BLaER1 treated with 17β-estradiol and CSF1 and Interleukin-3, amounts not matched to agents 10 nM and 100 nM (cell line): ENCODE data around the gene CCL3.
A peak's percentile ranks its signal among the peaks of the same experiment; 100 is the strongest.
"Not testable (repeated sequence)": the region's sequence is repeated elsewhere in the genome, so short reads cannot be mapped to it uniquely, and the experiment has no call there.

Source experiments
- H3K27ac ChIP-seq, 11 experiments: shearing (Covaris generic); formaldehyde crosslinking; 2 replicates each; pipeline ENCODE4 v1.8.1; 2022
- H3K27me3 ChIP-seq, 11 experiments: shearing (Covaris generic); formaldehyde crosslinking; 2 replicates each; pipeline ENCODE4 v1.8.1; 2022
- H3K36me3 ChIP-seq, 11 experiments: shearing (Covaris generic); formaldehyde crosslinking; 2 replicates each; pipeline ENCODE4 v1.8.1; 2022
- H3K4me1 ChIP-seq, 10 experiments: shearing (Covaris generic); formaldehyde crosslinking; 2 replicates each; pipeline ENCODE4 v1.8.1; 2022
- H3K4me2 ChIP-seq, 11 experiments: shearing (Covaris generic); formaldehyde crosslinking; 2 replicates each; pipeline ENCODE4 v1.8.1; 2022
- H3K4me3 ChIP-seq, 10 experiments: shearing (Covaris generic); formaldehyde crosslinking; 2 replicates each; pipeline ENCODE4 v1.8.1; 2022
- H3K9ac ChIP-seq, 11 experiments: shearing (Covaris generic); formaldehyde crosslinking; 2 replicates each; pipeline ENCODE4 v1.8.1; 2022
- H3K9me3 ChIP-seq, 11 experiments: shearing (Covaris generic); formaldehyde crosslinking; replicated peaks in 1 of 11; 2 replicates each; pipeline ENCODE4 v1.8.1; 2022
- H4K20me1 ChIP-seq, 11 experiments: shearing (Covaris generic); formaldehyde crosslinking; 2 replicates each; pipeline ENCODE4 v1.8.1; 2022
- Cebpa-rat ChIP-seq, 11 experiments: shearing (Covaris generic); IDR thresholded peaks; 2 replicates each; pipeline ENCODE4 v1.8.1; 2022

Gene CCL3

DNA sequence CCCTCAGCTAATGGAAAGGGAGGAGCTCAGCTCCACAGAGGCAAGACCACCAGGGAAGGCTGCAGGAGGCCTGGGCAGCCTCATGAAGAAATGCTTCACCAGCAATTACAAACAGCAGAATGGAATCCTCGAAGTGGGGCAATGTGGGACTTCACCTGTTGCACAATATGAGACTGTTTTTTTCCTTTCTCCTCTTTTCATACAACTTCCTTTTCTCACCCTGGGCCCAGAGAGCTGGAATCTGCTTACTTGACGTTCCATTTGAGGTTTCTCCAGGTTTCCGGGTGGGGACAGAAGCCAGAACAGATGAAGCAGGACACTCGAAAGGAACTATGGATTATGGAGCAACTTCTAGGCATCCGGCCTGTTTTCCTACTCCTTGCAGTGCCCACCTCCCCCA, 18.3 kb upstream of the CCL3 start:
- peak in 8 of 11 experiments; percentile 18 to 81 (median 56); a peak in 9 of 22 replicates for TF ChIP-seq Cebpa-rat (IDR thresholded peaks at IDR 0.05)
- Histone ChIP-seq H3K4me2 (peak overlapping the region in 10 of 11 experiments; percentile 7 to 93 (median 52); a peak in 15 of 22 replicates), H3K36me3 (peaks cover 0 to 14% (median 0%) of the 10 kb centered on the region in 11 experiments; a peak in 2 of 22 replicates), H3K4me1 (peaks cover 28 to 59% (median 47%) of the 10 kb centered on the region in 10 experiments), H3K27ac (peak overlapping the region in 5 of 11 experiments; percentile 18 to 84 (median 49); a peak in 9 of 22 replicates), H3K9me3 (peaks cover 22 to 36% (median 27%) of the 10 kb centered on the region in 11 experiments)
- not testable (repeated sequence) for H3K4me3 ChIP-seq, H3K27me3 ChIP-seq, H3K9ac ChIP-seq, H4K20me1 ChIP-seq

DNA sequence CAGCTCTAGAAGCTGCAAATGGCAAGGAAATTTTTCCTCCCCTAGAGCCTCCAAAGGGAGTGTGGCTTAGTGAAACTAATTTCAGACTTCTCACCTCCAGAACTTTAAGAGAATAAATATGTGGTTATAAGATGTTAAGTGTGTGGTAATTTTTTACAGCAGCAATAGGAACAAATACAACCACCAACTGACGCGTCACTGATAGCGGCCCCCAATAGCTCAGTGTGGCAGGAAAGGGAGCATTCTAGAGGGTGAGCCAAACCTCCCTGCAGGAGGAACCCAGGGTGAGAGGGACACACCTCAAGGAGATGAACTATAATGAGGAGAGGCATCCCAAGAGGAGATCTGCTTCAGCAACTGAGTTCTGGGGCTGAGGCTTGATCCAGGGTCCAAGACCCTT, 17.7 kb upstream of the CCL3 start:
- Histone ChIP-seq H3K27ac (peak overlapping the region in 4 of 11 experiments; percentile 41 to 84 (median 62); a peak in 8 of 22 replicates), H3K27me3 (no peaks in the 10 kb centered on the region), H3K9me3 (peaks cover 17 to 30% (median 21%) of the 10 kb centered on the region in 11 experiments), H3K4me1 (peaks cover 34 to 65% (median 53%) of the 10 kb centered on the region in 10 experiments), H3K36me3 (peaks cover 0 to 12% (median 0%) of the 10 kb centered on the region in 11 experiments; a peak in 2 of 22 replicates), H3K4me3 (no peak overlapping the region), H4K20me1 (no peaks in the 10 kb centered on the region), H3K9ac (no peak overlapping the region; a peak in 1 of 22 replicates), H3K4me2 (peak overlapping the region in 10 of 11 experiments; percentile 7 to 93 (median 52); a peak in 16 of 22 replicates)
- no peak for TF ChIP-seq Cebpa-rat (IDR thresholded peaks at IDR 0.05)

DNA sequence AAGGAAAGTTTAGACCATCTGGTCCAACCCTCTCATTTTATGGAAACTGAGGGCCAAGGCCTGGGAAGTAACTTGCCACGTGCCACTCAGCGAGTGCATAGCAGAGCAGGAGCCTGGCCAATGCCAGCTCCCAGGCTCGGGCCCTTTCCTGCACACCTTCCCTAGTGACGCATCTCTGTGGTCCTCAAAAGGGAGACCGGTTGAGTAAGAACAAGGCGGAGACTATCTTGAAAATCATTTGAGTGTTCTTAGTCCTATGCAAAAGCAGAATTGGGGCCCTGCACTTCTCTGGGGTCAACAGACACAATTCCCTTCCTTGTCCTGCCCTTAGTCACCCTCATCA, 16.5 kb upstream of the CCL3 start:
- H3K27ac ChIP-seq = peak overlapping the region in 5 of 11 experiments; percentile 1 to 84 (median 9); a peak in 5 of 22 replicates
- peak overlapping the region in 2 of 11 experiments; percentile 35 to 42; a peak in 2 of 22 replicates for H3K9ac ChIP-seq
- H3K9me3 ChIP-seq = peaks cover 5 to 18% (median 9%) of the 10 kb centered on the region in 11 experiments; a peak in 17 of 22 replicates
- peak overlapping the region in 9 of 11 experiments; percentile 82 to 95 (median 88); a peak in 11 of 22 replicates for H3K4me2 ChIP-seq
- H3K4me3 ChIP-seq = peak overlapping the region in 2 of 10 experiments; percentile 50 to 55; a peak in 3 of 20 replicates
- no peaks in the 10 kb centered on the region for H4K20me1 ChIP-seq
- H3K4me1 ChIP-seq = peaks cover 41 to 71% (median 58%) of the 10 kb centered on the region in 10 experiments
- H3K27me3 ChIP-seq = no peaks in the 10 kb centered on the region
- no peak for TF ChIP-seq Cebpa-rat (IDR thresholded peaks at IDR 0.05)
- H3K36me3 ChIP-seq = peaks cover 0 to 5% (median 0%) of the 10 kb centered on the region in 11 experiments; a peak in 1 of 22 replicates

DNA sequence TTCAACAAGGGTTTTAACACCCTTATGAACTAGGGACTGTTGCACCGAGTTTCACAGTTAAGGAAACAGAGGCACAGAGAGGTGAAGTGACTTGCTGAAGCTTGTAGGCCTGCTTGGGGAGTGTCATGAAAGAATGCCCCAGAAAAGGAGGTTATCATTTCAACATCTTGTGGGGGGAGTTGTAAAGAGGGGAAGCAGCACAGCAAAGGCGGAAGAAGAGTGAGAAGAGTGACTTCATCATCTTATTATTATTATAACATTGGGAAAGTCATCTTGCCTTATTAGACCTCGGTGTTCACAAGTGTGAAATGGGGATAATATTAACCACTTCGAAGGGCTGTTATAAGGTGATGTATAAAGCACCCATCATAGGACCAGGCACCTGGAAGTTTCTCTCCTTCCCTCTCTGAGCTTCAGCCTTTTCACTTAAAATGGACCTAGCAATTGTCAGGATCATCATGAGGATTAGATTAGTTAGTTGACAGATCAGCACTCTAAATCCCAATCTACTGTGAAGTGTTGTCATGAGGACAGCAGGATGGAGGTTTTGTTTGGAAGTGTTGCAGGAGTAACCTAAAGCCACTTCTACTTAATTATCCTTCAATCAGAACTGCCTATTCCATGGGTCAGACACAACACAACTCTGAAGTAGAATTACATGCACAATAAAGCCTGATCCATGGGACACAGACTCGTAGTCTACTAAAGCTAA, 16.0 kb upstream of the CCL3 start:
- Histone ChIP-seq H3K27me3 (no peaks in the 10 kb centered on the region), H3K9me3 (peaks cover 0 to 13% (median 4%) of the 10 kb centered on the region in 11 experiments; a peak in 12 of 22 replicates), H3K27ac (peak overlapping the region in 6 of 11 experiments; percentile 71 to 84 (median 76); a peak in 9 of 22 replicates), H3K4me1 (peaks cover 39 to 71% (median 58%) of the 10 kb centered on the region in 10 experiments), H4K20me1 (no peaks in the 10 kb centered on the region), H3K9ac (peak overlapping the region in 3 of 11 experiments; percentile 72 to 81 (median 74); a peak in 4 of 22 replicates), H3K4me2 (peak overlapping the region in 10 of 11 experiments; percentile 77 to 95 (median 86); a peak in 20 of 22 replicates), H3K4me3 (peak overlapping the region in 2 of 10 experiments; percentile 50 to 55; a peak in 4 of 20 replicates), H3K36me3 (peaks cover 0 to 5% (median 0%) of the 10 kb centered on the region in 11 experiments; a peak in 1 of 22 replicates)
- TF ChIP-seq Cebpa-rat (IDR thresholded peaks at IDR 0.05) = no peak

DNA sequence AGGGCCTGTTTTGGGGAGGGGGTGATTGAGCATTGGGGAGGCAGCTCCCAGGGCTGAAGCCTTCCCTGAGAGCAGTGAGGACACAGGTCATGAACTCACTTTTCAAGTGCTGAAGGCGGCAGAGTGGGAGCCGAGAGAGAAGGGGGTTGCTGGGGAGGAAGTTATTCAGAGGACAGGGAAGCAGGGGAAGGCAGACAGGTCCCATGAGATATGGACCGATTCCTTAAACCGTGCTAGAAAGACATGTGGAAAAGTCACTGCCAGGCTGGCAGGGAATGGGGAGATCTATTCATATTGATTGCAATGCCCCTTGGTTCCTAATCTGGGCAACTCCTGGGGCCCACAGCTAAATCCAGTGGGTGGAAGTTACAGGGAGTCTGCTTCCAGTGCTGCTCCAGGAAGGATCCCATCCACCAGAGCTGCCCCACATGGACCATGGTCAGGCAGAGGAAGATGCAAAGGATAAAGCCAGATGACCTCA, 14.8 kb upstream of the CCL3 start:
- H4K20me1 ChIP-seq = no peaks in the 10 kb centered on the region
- peak overlapping the region in 9 of 10 experiments; percentile 23 to 59 (median 41); a peak in 15 of 20 replicates for H3K4me3 ChIP-seq
- H3K9me3 ChIP-seq = peaks cover 0 to 1% (median 0%) of the 10 kb centered on the region in 11 experiments; a peak in 1 of 22 replicates
- TF ChIP-seq Cebpa-rat (IDR thresholded peaks at IDR 0.05) = no peak
- peak overlapping the region; percentile 43 to 81 (median 72); a peak in 21 of 22 replicates for H3K9ac ChIP-seq
- peaks cover 0 to 5% (median 0%) of the 10 kb centered on the region in 11 experiments; a peak in 1 of 22 replicates for H3K36me3 ChIP-seq
- H3K27me3 ChIP-seq = no peaks in the 10 kb centered on the region
- peaks cover 44 to 80% (median 67%) of the 10 kb centered on the region in 10 experiments for H3K4me1 ChIP-seq
- peak overlapping the region; percentile 64 to 88 (median 74) for H3K27ac ChIP-seq
- H3K4me2 ChIP-seq = peak overlapping the region; percentile 77 to 95 (median 85)

DNA sequence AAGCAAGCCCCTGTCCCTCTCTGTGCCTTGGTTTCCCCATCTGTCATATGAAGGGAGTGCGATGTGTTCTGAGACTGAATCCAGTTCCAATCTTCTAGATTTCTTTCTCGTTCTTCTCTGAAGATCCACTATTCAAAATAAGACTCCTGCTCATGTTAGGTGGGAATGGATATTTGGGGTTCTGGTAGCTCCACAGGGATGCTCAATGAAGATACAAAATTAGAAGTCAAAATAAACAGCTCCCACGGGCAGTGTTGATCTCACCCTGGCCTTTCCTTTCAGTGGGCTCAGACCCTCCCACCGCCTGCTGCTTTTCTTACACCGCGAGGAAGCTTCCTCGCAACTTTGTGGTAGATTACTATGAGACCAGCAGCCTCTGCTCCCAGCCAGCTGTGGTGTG, 14.3 kb upstream of the CCL3 start:
- H3K4me3 ChIP-seq = peak overlapping the region in 9 of 10 experiments; percentile 23 to 59 (median 41); a peak in 14 of 20 replicates
- peaks cover 46 to 85% (median 72%) of the 10 kb centered on the region in 10 experiments for H3K4me1 ChIP-seq
- not testable (repeated sequence) for H3K9me3 ChIP-seq, H4K20me1 ChIP-seq, H3K27me3 ChIP-seq, H3K36me3 ChIP-seq
- peak overlapping the region; percentile 77 to 95 (median 85) for H3K4me2 ChIP-seq
- H3K27ac ChIP-seq = peak overlapping the region; percentile 64 to 88 (median 74)
- peak overlapping the region; percentile 43 to 81 (median 72); a peak in 21 of 22 replicates for H3K9ac ChIP-seq

DNA sequence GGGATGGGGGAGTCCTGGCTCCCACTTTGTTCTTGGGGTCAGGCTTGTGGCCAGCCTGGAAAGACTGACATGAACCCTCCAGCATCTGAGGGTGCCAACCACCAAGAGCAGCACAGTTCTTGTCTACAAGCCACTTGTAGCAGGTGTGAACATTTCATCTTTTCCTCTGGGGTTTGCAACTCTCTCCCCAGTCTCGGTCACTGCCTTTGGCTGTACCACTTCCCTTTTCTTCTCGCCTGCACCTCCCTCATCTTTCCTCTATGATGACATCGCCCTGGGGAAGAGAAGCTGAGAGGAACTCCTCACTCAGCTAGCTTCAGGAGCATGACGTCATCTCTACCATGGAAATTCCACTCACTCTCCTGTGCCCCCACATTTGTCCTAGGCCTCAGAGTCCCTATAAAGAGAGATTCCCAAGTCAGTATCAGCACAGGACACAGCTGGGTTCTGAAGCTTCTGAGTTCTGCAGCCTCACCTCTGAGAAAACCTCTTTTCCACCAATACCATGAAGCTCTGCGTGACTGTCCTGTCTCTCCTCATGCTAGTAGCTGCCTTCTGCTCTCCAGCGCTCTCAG, 13.5 kb upstream of the CCL3 start, which contains the start of gene CCL4:
TSS of gene CCL4 (plus strand) at position 427 of the 575 bp plus-strand sequence. CDS start at position 506, 79 bp downstream.
- H3K27me3 ChIP-seq, H3K9me3 ChIP-seq, H4K20me1 ChIP-seq, H3K36me3 ChIP-seq: not testable (repeated sequence)
- Histone ChIP-seq H3K4me2 (peak within 1 kb of the TSS; percentile 77 to 95 (median 85)), H3K4me3 (peak within 1 kb of the TSS in 9 of 10 experiments; percentile 23 to 59 (median 41); a peak in 15 of 20 replicates), H3K27ac (peak within 1 kb of the TSS; percentile 71 to 88 (median 74)), H3K9ac (peak within 1 kb of the TSS; percentile 43 to 81 (median 72); a peak in 21 of 22 replicates), H3K4me1 (peaks cover 46 to 86% (median 74%) of the 10 kb centered on the region in 10 experiments)
- TF ChIP-seq Cebpa-rat (IDR thresholded peaks at IDR 0.05) = peak in 10 of 11 experiments; percentile 9 to 87 (median 57); a peak in 11 of 22 replicates

DNA sequence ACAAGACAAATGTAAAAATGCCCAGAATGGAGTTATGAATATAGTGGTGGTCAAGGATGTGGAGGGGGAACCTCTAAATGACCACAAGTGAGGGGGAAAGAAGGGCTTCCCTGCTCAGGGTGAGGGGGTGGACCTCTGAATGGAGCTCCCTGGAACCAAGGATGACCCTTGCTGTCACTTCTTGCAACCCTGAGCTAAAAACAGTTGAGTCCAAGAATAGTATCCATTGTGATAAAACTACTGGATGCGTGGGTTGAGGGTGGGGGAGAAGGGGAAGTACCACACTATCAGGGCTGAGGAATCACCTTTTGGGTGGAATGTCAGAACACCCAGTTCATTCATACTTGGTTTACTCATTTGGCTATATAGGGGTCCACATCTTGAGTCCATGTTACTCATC, 9.1 kb upstream of the CCL3 start:
- not testable (repeated sequence) for H3K27ac ChIP-seq, H3K9me3 ChIP-seq, H3K27me3 ChIP-seq, H4K20me1 ChIP-seq, H3K4me3 ChIP-seq, H3K9ac ChIP-seq, H3K36me3 ChIP-seq
- H3K4me2 ChIP-seq = peak overlapping the region; percentile 17 to 66 (median 53); a peak in 18 of 22 replicates
- H3K4me1 ChIP-seq = peaks cover 49 to 70% (median 57%) of the 10 kb centered on the region in 10 experiments
